BLaER1 (cell line): ENCODE results near the gene TSHZ3.

ENCODE experiments used
- H3K27ac ChIP-seq: shearing (Covaris generic); formaldehyde crosslinking; 2 replicates; pipeline ENCODE4 v1.8.1; 2022
- H3K27me3 ChIP-seq: shearing (Covaris generic); formaldehyde crosslinking; 2 replicates; pipeline ENCODE4 v1.8.1; 2022
- H3K36me3 ChIP-seq: shearing (Covaris generic); formaldehyde crosslinking; 2 replicates; pipeline ENCODE4 v1.8.1; 2022
- H3K4me1 ChIP-seq: shearing (Covaris generic); formaldehyde crosslinking; 2 replicates; pipeline ENCODE4 v1.8.1; 2022
- H3K4me2 ChIP-seq: shearing (Covaris generic); formaldehyde crosslinking; 2 replicates; pipeline ENCODE4 v1.8.1; 2022
- H3K4me3 ChIP-seq: shearing (Covaris generic); formaldehyde crosslinking; 2 replicates; pipeline ENCODE4 v1.8.1; 2022
- H3K9ac ChIP-seq: shearing (Covaris generic); formaldehyde crosslinking; 2 replicates; pipeline ENCODE4 v1.8.1; 2022
- H3K9me3 ChIP-seq: shearing (Covaris generic); formaldehyde crosslinking; 2 replicates; pipeline ENCODE4 v1.8.1; 2022
- H4K20me1 ChIP-seq: shearing (Covaris generic); formaldehyde crosslinking; 2 replicates; pipeline ENCODE4 v1.8.1; 2022
- Cebpa-rat ChIP-seq: shearing (Covaris generic); IDR thresholded peaks from 2 replicates; pipeline ENCODE4 v1.8.1; 2022

TSHZ3 gene

DNA sequence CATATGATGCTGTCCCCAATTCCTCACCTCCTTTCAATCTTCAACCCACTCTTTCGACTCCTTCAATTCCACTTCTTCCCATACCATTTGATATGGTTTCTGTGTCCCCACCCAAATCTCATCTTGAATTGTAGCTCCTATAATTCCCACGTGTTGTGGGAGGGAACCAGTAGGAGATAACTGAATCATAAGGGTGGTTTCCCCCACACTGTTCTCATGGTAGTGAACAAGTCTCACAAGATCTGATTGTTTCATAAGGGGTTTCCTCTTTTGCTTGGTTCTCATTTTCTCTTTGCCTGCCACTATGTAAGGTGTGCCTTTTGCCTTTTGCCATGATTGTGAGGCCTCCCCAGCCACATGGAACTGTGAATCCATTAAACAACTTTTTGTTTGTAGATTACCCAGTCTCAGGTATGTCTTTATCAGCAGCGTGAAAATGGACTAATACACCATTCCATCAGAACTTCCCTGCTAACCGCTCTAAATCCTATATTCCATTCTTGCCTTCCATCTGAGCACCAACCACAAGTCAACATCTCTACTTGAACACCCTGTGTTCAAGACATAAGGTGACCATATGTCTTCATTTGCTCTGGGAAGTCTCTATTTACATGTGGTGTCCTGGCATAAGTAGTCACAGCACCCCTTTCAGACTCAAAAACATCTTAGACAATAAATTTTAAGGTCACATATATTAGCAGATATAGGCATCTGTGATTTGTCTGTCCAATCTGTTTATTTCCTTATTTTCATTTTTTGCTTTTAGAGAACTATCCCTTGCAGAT is 122.9 kb downstream of the TSHZ3 start:
- Histone ChIP-seq H3K9ac (no peak overlapping the region), H3K9me3 (no peaks in the 10 kb centered on the region), H3K27me3 (no peaks in the 10 kb centered on the region), H3K36me3 (no peaks in the 10 kb centered on the region), H3K4me3 (no peak overlapping the region), H3K4me2 (no peak overlapping the region), H3K27ac (no peak overlapping the region), H4K20me1 (no peaks in the 10 kb centered on the region), H3K4me1 (0 out of 2 replicates have a peak, but pooled peaks cover 7% of the 10 kb centered on the region)
- no peak for TF ChIP-seq Cebpa-rat
